AG10803 (cell line): ENCODE data around the gene GNG12.

Source experiments
- DNase-seq: peaks from one replicate; pipeline ENCODE4 v3.0.0; 2010; ENCODE audit warnings: low read depth
- H3K4me3 ChIP-seq: 2 replicates; pipeline ENCODE4 v1.5.1; 2011; ENCODE audit warnings: mild to moderate bottlenecking, low read length, control low read depth
- TF ChIP-seq, protein P1 (sequence below): conservative IDR thresholded peaks from 2 replicates; pipeline ENCODE4 v1.5.1; 2011; ENCODE audit warnings: mild to moderate bottlenecking, low read length, control low read depth, inconsistent platforms

Gene GNG12

DNA sequence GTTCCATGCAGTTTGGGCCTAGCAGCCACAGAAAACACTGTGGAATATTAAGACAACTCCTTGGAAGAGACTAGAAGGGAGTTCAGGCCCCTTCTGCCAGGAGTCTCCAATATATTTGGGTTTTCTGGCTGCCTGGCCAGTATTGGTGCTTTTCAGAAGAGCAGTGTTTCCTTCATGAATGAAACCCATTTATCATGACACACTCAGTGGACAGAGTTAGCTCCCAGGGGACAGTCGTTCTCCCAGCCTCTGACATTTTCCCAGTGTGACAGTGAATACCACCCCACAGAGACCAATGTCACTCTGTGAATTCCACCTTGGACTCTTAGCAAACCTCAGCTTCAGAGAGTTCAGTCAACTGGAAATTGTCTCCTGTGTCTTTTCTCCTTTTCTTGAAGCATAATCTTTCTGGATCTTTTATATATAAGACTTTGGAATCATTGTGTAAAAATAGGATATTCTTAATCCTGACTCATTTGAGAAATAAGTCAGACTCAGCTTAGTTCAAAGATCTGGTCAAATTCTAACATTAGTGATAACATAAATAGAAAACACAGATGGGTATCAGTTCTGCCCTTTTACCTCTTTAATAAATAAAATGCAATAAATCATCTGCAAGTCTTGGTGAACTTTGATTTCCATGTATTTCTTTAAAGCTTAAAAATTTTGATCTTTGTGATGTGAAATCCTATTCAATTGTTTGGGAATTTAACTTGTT, 40.4 kb downstream of the GNG12 start:
- TF ChIP-seq, protein P1, sequence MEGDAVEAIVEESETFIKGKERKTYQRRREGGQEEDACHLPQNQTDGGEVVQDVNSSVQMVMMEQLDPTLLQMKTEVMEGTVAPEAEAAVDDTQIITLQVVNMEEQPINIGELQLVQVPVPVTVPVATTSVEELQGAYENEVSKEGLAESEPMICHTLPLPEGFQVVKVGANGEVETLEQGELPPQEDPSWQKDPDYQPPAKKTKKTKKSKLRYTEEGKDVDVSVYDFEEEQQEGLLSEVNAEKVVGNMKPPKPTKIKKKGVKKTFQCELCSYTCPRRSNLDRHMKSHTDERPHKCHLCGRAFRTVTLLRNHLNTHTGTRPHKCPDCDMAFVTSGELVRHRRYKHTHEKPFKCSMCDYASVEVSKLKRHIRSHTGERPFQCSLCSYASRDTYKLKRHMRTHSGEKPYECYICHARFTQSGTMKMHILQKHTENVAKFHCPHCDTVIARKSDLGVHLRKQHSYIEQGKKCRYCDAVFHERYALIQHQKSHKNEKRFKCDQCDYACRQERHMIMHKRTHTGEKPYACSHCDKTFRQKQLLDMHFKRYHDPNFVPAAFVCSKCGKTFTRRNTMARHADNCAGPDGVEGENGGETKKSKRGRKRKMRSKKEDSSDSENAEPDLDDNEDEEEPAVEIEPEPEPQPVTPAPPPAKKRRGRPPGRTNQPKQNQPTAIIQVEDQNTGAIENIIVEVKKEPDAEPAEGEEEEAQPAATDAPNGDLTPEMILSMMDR: no peak
- peak overlapping the region; percentile 9; the same call in 1 of the 2 replicates for H3K4me3 ChIP-seq
- no peak for DNase-seq

DNA sequence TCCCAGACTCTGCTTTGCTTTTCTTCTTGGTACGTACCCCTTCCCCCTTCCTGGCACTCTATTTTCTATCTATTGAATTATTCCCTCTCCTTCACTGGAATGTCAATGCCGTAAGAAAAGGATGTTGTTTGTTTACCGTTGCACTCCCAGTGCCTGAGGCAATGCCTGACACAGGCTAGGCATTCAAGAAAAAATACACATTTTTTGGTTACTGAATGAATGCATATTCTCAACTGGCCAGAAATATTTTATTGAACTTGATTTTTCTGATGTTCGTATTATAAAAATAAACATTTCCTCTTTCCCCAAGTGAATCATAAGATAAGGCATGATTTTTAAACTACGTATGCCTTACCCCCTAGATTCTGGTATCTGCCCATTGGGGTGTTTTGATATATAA, 41.2 kb downstream of the GNG12 start:
- DNase-seq: peak; percentile 88
- TF ChIP-seq, protein P1: no peak
- H3K4me3 ChIP-seq: peak overlapping the region; percentile 20

DNA sequence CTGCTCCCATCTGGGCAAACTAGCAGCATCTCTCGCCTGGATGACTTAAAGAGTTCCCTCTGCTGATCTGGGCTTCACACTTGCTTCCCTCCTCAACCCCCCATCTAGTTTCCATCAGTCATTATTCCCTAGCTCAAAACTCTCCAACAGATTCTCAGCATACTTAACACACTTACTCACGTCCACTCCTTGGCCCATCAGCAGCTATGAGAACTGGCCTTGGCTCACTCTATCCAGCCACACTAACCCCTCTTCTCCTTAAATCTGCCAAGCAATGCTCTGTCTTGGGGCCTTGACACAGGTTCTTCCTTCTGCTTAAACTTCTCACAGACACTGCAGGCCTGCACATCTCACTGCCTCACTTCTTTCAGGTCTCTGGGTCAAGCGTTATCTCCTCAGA, 41.6 kb downstream of the GNG12 start:
- DNase-seq: peak; percentile 98
- H3K4me3 ChIP-seq: peak overlapping the region; percentile 20
- TF ChIP-seq, protein P1: no peak

DNA sequence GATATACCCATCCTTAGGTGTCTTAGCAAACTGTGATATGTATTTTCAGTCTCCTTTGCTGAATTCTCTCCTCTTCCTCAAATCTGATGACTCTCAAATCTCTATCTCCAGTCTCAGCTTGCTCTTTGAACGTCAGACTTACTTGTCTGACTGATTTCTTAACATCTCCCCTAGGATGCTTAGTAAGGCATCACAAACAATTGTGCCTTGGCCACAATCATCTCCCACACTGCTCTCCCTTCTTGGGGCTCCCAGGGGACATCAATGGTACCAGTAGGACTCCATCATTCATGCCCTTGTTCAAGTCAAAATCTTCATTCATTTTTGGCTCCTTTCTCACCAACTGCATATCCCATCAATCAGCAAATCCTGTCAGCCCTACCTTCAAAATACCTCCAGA, 42.0 kb downstream of the GNG12 start:
- DNase-seq: no peak
- TF ChIP-seq, protein P1: no peak
- H3K4me3 ChIP-seq: peak overlapping the region; percentile 8; the same call in 1 of the 2 replicates

DNA sequence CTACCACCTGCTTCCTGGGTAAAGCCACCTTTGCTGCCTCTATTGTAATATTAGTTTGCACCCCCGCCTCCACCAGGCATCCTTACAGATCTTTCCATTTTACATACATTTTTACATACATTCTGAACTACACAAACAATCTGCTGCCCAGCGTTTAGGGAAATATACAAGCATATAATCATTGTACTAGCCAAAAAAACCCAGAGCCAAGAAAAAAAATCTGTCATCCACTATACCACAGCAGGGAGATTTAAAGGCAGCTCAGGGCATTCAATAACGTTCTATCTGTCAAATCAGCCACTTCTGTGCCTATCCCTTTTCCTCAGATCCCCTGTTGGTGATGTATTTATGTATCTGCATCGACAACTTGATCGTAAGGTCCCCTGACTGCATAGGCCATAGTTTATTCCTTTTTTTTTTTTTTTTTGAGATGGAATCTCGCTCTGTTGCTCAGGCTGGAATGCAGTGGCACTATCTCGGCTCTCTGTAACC, 43.0 kb downstream of the GNG12 start:
- TF ChIP-seq, protein P1: no peak
- DNase-seq: no peak
- no peak overlapping the region for H3K4me3 ChIP-seq

DNA sequence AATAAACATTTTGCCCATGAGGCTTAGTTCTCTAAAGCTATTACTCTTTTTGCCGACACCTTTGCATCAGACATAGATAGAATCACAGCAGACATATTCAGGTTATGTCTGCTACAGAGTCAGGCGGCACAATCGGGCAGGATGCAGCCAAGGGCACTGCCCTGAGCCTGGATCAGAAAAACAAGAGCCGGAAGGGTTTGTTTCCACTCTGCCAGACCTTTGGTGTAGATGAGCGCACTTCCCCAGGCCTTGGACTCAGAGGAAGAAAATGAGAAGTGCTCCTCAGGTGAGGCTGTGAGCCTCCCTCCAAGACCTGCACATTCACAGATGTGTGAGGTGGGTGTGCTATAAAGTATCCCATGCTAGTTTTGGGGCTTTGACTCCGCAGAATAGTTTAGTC, 43.7 kb downstream of the GNG12 start:
- TF ChIP-seq, protein P1: no peak
- H3K4me3 ChIP-seq: no peak overlapping the region
- DNase-seq: no peak

DNA sequence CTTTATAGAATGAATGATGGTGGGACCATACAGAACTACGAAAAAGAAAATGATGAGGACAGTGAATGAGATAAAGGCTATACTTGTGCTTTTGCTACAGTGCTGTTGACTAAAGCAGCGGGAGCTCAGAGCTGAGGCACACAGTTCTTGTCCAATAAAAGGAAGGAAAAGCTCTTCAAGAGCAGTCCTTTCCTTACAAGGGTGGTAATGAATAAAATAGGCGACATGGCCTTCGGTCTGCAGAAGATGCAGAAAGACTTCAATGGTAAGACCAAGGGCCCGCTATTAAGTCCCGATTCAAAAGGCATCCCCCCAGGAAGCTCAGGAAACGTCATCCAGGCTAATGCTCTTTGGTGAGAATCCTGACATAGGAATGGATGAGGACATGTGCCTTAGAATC, 44.4 kb downstream of the GNG12 start:
- TF ChIP-seq, protein P1: no peak

More for the DNA sequence above, 44.4 kb downstream of the GNG12 start:
- DNase-seq: no peak
- H3K4me3 ChIP-seq: no peak overlapping the region
